ENCODE measurements around the gene DNAH9. TPM values are rescaled to one million over a fixed set of nuclear protein-coding genes. Genes with fewer than 3 reads are reported as not detected.

DNAH9 gene
- total and polyA plus RNA-seq, 2 of the 8 experiments (the other 6 are each of a cell fraction or from before 2014, with no cell fraction given), result 0.21 to 0.86 TPM

DNA sequence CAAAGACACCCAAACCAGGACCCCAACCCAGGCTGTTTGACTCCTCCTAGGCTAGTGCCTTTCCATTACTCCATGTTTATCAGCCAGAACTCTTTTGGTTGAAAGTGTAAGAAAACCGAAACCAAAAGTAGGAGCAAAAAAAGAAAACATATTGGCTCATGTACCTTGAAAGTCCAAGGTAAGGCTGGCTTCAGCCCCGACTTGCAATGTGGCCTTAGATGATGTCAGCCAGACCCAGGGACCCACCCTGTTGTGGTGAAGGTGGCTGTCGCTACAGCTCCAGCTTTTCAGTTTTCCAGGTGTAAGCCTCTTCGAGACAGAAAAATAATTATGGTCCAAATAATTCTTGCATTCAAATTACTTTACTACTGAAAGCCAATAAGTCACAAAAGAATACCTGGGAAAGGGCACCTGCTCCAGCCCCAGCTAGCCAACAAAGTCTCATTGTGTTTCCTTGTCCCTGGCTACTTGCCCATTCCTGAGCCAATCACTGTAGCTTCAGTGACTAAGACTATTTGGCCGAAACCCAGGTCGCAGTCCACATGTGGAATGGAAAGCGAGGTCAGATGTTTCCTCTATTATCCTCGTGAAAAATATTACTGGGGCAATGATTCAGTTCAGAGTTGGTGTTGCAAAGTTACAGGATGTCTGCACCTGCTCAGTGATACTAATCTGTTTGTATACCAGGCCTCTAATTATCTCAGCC is 20.7 kb downstream of the DNAH9 start (continued):
- no peak for TF ChIP-seq CHD7 (IDR thresholded peaks at IDR 0.05; ENCODE audit: insufficient replicate concordance, low read length)
- TF ChIP-seq POLR2A (IDR thresholded peaks at IDR 0.05; ENCODE audit: control extremely low read depth in 1 of 2, low read depth in 2 of 2, low read length in 2 of 2), result no peak
- TF ChIP-seq, protein P1, sequence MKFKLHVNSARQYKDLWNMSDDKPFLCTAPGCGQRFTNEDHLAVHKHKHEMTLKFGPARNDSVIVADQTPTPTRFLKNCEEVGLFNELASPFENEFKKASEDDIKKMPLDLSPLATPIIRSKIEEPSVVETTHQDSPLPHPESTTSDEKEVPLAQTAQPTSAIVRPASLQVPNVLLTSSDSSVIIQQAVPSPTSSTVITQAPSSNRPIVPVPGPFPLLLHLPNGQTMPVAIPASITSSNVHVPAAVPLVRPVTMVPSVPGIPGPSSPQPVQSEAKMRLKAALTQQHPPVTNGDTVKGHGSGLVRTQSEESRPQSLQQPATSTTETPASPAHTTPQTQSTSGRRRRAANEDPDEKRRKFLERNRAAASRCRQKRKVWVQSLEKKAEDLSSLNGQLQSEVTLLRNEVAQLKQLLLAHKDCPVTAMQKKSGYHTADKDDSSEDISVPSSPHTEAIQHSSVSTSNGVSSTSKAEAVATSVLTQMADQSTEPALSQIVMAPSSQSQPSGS (IDR thresholded peaks at IDR 0.05; ENCODE audit: low read length), result no peak
- TF ChIP-seq BRCA1 (IDR thresholded peaks at IDR 0.05; ENCODE audit: low read depth, low read length), result no peak
- TF ChIP-seq SP1 (IDR thresholded peaks at IDR 0.05; ENCODE audit: low read depth, low read length), result no peak
- no peak for TF ChIP-seq HDAC2 (IDR thresholded peaks at IDR 0.05; ENCODE audit: borderline replicate concordance in 1 of 2, low read depth in 2 of 2, low read length in 2 of 2)
- TF ChIP-seq KDM5A (IDR thresholded peaks at IDR 0.05; ENCODE audit: low read length), result no peak
- no peak for TF ChIP-seq SP2 (IDR thresholded peaks at IDR 0.05; ENCODE audit: low read length)
- no peak for TF ChIP-seq TBP (IDR thresholded peaks at IDR 0.05; ENCODE audit: low read depth, low read length)

Measured in H1 (cell line).